Measurements from ENCODE around the gene ZMYM4.
A peak's percentile ranks its signal among the peaks of the same experiment; 100 is the strongest.
"Not testable (repeated sequence)": the region's sequence is repeated elsewhere in the genome, so short reads cannot be mapped to it uniquely, and the experiment has no call there.

The ZMYM4 gene

DNA sequence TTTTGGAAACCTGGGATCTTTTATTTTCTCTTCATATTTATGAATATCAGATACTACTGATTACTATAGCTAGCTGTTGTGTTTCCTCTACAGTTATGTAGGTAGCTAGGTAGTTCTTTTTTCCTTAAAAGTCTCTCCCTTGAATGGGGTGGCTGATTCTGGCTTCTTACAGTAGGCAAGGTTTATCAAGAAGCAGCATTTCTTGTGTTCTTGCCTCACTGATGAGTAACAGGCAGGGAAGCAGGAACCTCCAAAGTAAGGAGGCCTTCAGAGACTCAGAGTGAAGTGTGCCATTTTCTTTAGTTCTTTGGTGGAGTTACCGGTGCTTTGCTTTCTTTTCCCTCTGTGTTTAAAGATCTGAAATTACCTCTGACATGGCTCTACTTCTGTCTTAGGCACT is 56.0 kb downstream of the ZMYM4 start:
- no peak overlapping the region for H3K9ac ChIP-seq (ENCODE audit: insufficient read length)
- no peak overlapping the region for H3K4me3 ChIP-seq
- no peaks in the 10 kb centered on the region for H3K9me3 ChIP-seq (ENCODE audit: low read depth, low read length)
- no peak for DNase-seq (ENCODE audit: low read depth, low spot score)
- TF ChIP-seq EZH2 (IDR thresholded peaks at IDR 0.05) (no peak), POLR2AphosphoS5 (IDR thresholded peaks at IDR 0.05; ENCODE audit: borderline replicate concordance, low read depth, low read length) (no peak), FOXP2 (optimal IDR thresholded peaks at IDR 0.05; ENCODE audit: control extremely low read depth, extremely low read length, insufficient read depth) (no peak)
- no peak overlapping the region for H3K27ac ChIP-seq
- H3K36me3 ChIP-seq (ENCODE audit: insufficient read depth, low read length) = peaks cover 21% of the 10 kb centered on the region

DNA sequence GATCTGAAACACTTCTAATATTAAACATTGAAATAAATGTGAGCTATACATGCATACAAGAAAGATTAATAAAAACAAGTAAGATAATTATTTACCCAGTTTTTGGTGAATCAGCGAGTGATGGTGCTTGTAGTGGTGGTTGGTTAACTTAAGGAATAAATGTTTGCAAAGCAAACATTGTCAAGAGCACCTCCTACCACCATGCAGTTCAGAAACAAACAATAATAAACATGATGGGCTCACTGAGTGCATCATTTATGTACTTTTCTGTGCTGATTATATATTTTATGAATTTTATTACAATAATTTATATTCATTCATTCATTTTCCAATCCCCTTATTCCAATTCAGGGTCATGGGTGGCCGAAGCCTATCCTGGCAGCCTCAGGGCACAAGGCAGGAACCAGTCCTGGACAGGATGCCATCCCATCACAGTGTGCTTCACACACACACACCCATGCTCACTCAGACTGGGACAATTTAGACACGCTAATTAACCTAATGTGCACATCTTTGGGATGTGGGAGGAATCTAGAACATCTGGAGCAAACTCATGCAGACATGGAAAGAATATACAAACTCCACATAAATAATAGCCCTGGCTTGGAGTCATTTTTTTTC is 57.8 kb downstream of the ZMYM4 start:
- Histone ChIP-seq H3K9me3 (ENCODE audit: low read depth, low read length) (no peaks in the 10 kb centered on the region), H3K36me3 (ENCODE audit: insufficient read depth, low read length) (peaks cover 26% of the 10 kb centered on the region), H3K9ac (ENCODE audit: insufficient read length) (no peak overlapping the region), H3K27ac (no peak overlapping the region), H3K4me3 (no peak overlapping the region)
- TF ChIP-seq POLR2AphosphoS5 (IDR thresholded peaks at IDR 0.05; ENCODE audit: borderline replicate concordance, low read depth, low read length) = no peak
- TF ChIP-seq FOXP2 (optimal IDR thresholded peaks at IDR 0.05; ENCODE audit: control extremely low read depth, extremely low read length, insufficient read depth) = no peak
- TF ChIP-seq EZH2 (IDR thresholded peaks at IDR 0.05) = no peak
- no peak for DNase-seq (ENCODE audit: low read depth, low spot score)

DNA sequence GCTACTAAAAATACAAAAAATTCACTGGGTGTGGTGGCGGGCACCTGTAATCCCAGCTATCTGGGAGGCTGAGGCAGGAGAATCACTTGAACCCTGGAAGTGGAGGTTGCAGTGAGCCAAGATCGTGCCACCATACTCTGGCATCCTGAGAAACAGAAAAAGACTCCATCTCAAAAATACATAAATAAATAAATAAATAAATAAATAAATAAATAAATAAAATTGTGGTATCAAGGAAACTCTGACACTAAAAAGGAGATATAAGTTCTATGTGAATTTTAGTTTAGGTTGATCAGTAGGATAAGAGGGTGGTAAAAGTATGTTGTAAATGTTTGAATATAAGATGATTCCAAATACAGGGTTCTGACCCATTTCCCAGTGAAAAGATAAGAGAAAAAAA is 63.1 kb downstream of the ZMYM4 start:
- H3K36me3 ChIP-seq (ENCODE audit: insufficient read depth, low read length) = peaks cover 34% of the 10 kb centered on the region
- not testable (repeated sequence) for H3K27ac ChIP-seq

DNA sequence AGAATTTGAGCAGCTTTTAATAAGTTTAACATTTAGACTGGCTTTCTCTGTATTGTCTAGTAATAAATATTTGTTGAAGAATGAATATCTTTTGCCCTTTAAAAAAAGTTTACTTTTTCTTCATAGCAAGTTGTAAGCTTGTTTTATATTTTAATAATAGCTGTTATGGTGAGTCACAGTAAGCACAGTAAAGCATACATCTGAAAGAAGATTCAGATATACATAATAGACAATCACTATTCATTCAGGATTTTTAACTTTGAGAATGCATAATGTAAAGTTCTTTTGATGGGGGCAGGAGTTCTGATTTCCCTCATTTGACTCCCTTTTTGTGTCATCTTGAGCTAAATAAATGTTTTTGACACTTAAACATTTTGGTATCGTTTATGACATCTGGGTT is 66.0 kb downstream of the ZMYM4 start:
- Histone ChIP-seq H3K36me3 (ENCODE audit: insufficient read depth, low read length) (peaks cover 25% of the 10 kb centered on the region), H3K4me3 (no peak overlapping the region)

More for the DNA sequence above, 63.1 kb downstream of the ZMYM4 start:
- H3K9ac ChIP-seq (ENCODE audit: insufficient read length); H3K9me3 ChIP-seq (ENCODE audit: low read depth, low read length); H3K4me3 ChIP-seq; DNase-seq (ENCODE audit: low read depth, low spot score): not testable (repeated sequence)

DNA sequence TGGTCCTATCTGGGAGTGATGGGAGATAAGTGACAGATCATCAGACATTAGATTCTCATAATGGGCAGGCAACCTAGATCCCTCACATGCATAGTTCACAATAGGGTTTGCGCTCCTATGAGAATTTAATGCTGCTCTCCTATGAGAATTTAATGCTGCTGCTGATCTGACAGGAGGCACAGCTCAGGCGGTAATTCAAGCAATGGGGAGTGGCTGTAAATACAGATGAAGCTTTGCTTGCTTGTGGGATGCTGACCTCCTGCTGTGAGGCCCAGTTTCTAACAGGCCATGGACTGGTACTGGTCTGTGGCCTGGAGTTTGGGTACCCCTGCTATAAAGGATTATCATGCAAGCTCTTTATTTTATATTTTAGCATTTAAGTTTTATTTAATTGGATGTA is 72.0 kb downstream of the ZMYM4 start:
- Histone ChIP-seq H3K36me3 (ENCODE audit: insufficient read depth, low read length) (peaks cover 14% of the 10 kb centered on the region), H3K27ac (no peak overlapping the region), H3K9ac (ENCODE audit: insufficient read length) (no peak overlapping the region), H3K9me3 (ENCODE audit: low read depth, low read length) (no peaks in the 10 kb centered on the region), H3K4me3 (no peak overlapping the region)
- TF ChIP-seq EZH2 (IDR thresholded peaks at IDR 0.05) = no peak
- TF ChIP-seq FOXP2 (optimal IDR thresholded peaks at IDR 0.05; ENCODE audit: control extremely low read depth, extremely low read length, insufficient read depth) = no peak
- no peak for TF ChIP-seq POLR2AphosphoS5 (IDR thresholded peaks at IDR 0.05; ENCODE audit: borderline replicate concordance, low read depth, low read length)
- no peak for DNase-seq (ENCODE audit: low read depth, low spot score)

More for the DNA sequence above, 66.0 kb downstream of the ZMYM4 start:
- H3K9me3 ChIP-seq (ENCODE audit: low read depth, low read length) = no peaks in the 10 kb centered on the region
- no peak for DNase-seq (ENCODE audit: low read depth, low spot score)
- no peak overlapping the region for H3K9ac ChIP-seq (ENCODE audit: insufficient read length)
- H3K27ac ChIP-seq = 0 out of 2 replicates have a peak overlapping the region, but pooled peaks have one; percentile 2
- TF ChIP-seq POLR2AphosphoS5 (IDR thresholded peaks at IDR 0.05; ENCODE audit: borderline replicate concordance, low read depth, low read length) = no peak
- TF ChIP-seq EZH2 (IDR thresholded peaks at IDR 0.05) = no peak
- no peak for TF ChIP-seq FOXP2 (optimal IDR thresholded peaks at IDR 0.05; ENCODE audit: control extremely low read depth, extremely low read length, insufficient read depth)

DNA sequence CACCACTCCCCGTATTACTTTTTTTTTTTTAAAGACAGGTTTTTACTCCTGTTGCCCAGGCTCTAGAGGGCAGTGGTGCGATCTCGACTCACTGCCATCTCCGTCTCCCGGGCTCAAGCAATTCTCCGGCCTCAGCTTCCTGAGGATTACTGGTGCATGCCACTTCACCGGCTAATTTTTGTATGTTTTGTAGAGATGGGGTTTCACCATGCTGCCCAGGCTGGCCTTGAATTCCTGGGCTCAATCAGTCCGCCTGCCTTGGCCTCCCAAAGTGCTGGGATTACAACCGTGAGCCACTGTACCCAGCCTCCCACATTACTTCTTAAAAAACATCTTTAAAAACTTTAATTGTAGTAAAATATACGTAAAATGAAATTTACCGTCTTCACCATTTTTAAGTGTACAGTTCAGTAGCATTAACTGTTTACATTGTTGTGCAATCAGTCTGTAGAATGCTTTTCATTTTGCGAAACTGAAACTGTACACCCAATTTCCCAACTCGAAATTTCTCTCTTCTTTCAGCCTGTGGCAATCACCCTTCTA is 77.0 kb downstream of the ZMYM4 start:
- TF ChIP-seq FOXP2 (optimal IDR thresholded peaks at IDR 0.05; ENCODE audit: control extremely low read depth, extremely low read length, insufficient read depth) (no peak), POLR2AphosphoS5 (IDR thresholded peaks at IDR 0.05; ENCODE audit: borderline replicate concordance, low read depth, low read length) (no peak), EZH2 (IDR thresholded peaks at IDR 0.05) (no peak)
- 0 out of 2 replicates have a peak, but pooled peaks cover 4% of the 10 kb centered on the region for H3K36me3 ChIP-seq (ENCODE audit: insufficient read depth, low read length)
- DNase-seq (ENCODE audit: low read depth, low spot score) = no peak
- no peaks in the 10 kb centered on the region for H3K9me3 ChIP-seq (ENCODE audit: low read depth, low read length)
- H3K9ac ChIP-seq (ENCODE audit: insufficient read length) = no peak overlapping the region
- H3K4me3 ChIP-seq = no peak overlapping the region
- H3K27ac ChIP-seq = peak overlapping the region; percentile 51

DNA sequence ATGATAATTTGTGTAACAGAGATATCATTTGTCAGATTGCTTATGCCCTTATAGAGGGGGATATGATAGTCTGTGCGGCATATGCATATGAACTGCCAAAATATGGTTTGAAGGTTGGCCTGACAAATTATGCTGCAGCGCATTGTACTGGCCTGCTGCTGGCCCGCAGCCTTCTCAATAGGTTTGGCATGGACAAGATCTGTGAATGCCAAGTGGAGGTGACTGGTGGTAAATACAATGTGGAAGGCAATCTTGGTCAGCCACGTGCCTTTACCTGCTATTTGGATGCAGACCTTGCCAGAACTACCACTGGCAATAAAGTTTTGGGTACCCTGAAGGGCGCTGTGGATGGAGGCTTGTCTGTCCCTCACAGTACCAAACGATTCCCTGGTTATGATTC is 82.4 kb downstream of the ZMYM4 start:
- Histone ChIP-seq H3K4me3 (no peak overlapping the region), H3K36me3 (ENCODE audit: insufficient read depth, low read length) (0 out of 2 replicates have a peak, but pooled peaks cover 3% of the 10 kb centered on the region), H3K9ac (ENCODE audit: insufficient read length) (no peak overlapping the region), H3K9me3 (ENCODE audit: low read depth, low read length) (no peaks in the 10 kb centered on the region), H3K27ac (no peak overlapping the region)
- no peak for TF ChIP-seq FOXP2 (optimal IDR thresholded peaks at IDR 0.05; ENCODE audit: control extremely low read depth, extremely low read length, insufficient read depth)
- no peak for TF ChIP-seq EZH2 (IDR thresholded peaks at IDR 0.05)
- no peak for TF ChIP-seq POLR2AphosphoS5 (IDR thresholded peaks at IDR 0.05; ENCODE audit: borderline replicate concordance, low read depth, low read length)
- no peak for DNase-seq (ENCODE audit: low read depth, low spot score)

DNA sequence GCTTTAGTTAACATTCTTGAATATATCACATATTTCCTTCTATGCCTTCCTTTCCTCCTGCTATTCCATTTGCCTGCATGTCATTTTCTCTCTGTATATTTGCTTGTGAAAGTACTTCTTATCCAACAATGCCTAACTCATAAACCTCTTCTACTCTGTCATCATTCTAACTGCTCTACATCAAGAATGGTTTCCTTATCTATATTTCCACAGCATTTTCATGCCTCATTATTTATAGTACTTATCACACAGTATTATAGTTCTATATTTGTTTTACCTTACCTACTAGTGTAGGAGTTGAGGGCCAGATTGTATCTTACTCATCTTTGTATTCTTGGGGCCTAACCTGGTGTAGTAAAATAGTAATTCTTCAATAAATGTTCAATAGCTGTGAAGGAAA is 91.5 kb downstream of the ZMYM4 start:
- peaks cover 44% of the 10 kb centered on the region for H3K36me3 ChIP-seq (ENCODE audit: insufficient read depth, low read length)
- no peaks in the 10 kb centered on the region for H3K9me3 ChIP-seq (ENCODE audit: low read depth, low read length)
- no peak overlapping the region for H3K4me3 ChIP-seq
- TF ChIP-seq EZH2 (IDR thresholded peaks at IDR 0.05) (no peak), FOXP2 (optimal IDR thresholded peaks at IDR 0.05; ENCODE audit: control extremely low read depth, extremely low read length, insufficient read depth) (no peak), POLR2AphosphoS5 (IDR thresholded peaks at IDR 0.05; ENCODE audit: borderline replicate concordance, low read depth, low read length) (no peak)
- DNase-seq (ENCODE audit: low read depth, low spot score) = no peak
- H3K9ac ChIP-seq (ENCODE audit: insufficient read length) = no peak overlapping the region
- no peak overlapping the region for H3K27ac ChIP-seq

DNA sequence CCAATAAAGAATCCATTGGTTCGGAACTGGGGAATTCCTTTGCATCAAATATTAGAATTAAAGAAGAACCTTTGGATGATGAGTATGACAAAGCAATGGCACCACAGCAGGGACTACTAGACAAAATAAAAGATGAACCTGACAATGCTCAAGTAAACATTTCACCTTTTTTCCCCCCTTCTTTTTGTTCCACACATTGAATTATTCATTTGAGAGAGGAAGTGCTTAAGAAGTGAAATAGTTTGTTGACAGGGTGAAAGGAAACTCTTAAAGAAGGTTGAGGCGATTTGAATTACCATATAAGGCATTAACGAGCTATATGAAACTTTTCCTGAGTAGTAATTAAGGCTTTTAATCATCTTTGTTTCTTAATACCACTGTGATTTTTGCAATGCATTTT is 93.1 kb downstream of the ZMYM4 start:
- no peak overlapping the region for H3K4me3 ChIP-seq
- no peak overlapping the region for H3K9ac ChIP-seq (ENCODE audit: insufficient read length)
- H3K9me3 ChIP-seq (ENCODE audit: low read depth, low read length) = no peaks in the 10 kb centered on the region
- peaks cover 46% of the 10 kb centered on the region for H3K36me3 ChIP-seq (ENCODE audit: insufficient read depth, low read length)
- H3K27ac ChIP-seq = no peak overlapping the region; the same call in 1 of the 2 replicates
- no peak for DNase-seq (ENCODE audit: low read depth, low spot score)
- TF ChIP-seq EZH2 (IDR thresholded peaks at IDR 0.05) = no peak

Data from SK-N-MC (cell line).